HG03039 (cell line): ENCODE data around the gene RPL28.

ENCODE experiments used
- ATAC-seq: cut with Tn5 transposase; IDR thresholded peaks from one replicate; pipeline ENCODE4 v1.9.1; 2021; ENCODE audit warnings: mild to moderate bottlenecking, moderate library complexity; ENCODE audit not compliant: unreplicated experiment

RPL28 gene

GRCh38 chr19:55353356-55353802 lies 32.4 kb upstream of the RPL28 start:
- ATAC-seq, result no peak

GRCh38 chr19:55353803-55354697 lies 31.7 kb upstream of the RPL28 start:
- no peak for ATAC-seq

- ATAC-seq, result no peak
These were observed 31.0 kb upstream of the RPL28 start, which contains the start of gene COX6B2 for GRCh38 chr19:55354698-55355212. Gene COX6B2 (minus strand): TSS chr19:55354719. CDS start chr19:55354521, 198 bp downstream.

- ATAC-seq, result no peak
These were observed 30.4 kb upstream of the RPL28 start for GRCh38 chr19:55355213-55355821.

- no peak for ATAC-seq
These were observed 27.2 kb upstream of the RPL28 start for GRCh38 chr19:55358493-55358892.

GRCh38 chr19:55358943-55359908 lies 26.5 kb upstream of the RPL28 start:
- no peak for ATAC-seq

GRCh38 chr19:55360902-55361301 lies 24.8 kb upstream of the RPL28 start:
- ATAC-seq, result no peak

- ATAC-seq, result no peak
These were observed 23.4 kb upstream of the RPL28 start for GRCh38 chr19:55362174-55362989.

- no peak for ATAC-seq
These were observed 22.6 kb upstream of the RPL28 start, which contains the start of gene GARIN5B for GRCh38 chr19:55362990-55363716. Gene GARIN5B (minus strand): TSS chr19:55363260. CDS start chr19:55363066, 194 bp downstream.

GRCh38 chr19:55365245-55365644 lies 20.5 kb upstream of the RPL28 start:
- no peak for ATAC-seq

- no peak for ATAC-seq
These were observed 19.8 kb upstream of the RPL28 start for GRCh38 chr19:55365964-55366363.

- ATAC-seq, result no peak
These were observed 18.9 kb upstream of the RPL28 start for GRCh38 chr19:55366790-55367189.

GRCh38 chr19:55368106-55368505 lies 17.6 kb upstream of the RPL28 start:
- no peak for ATAC-seq

- no peak for ATAC-seq
These were observed 16.8 kb upstream of the RPL28 start for GRCh38 chr19:55368701-55369563.

- ATAC-seq, result no peak
These were observed 16.0 kb upstream of the RPL28 start for GRCh38 chr19:55369653-55370304.

- no peak for ATAC-seq
These were observed 15.3 kb upstream of the RPL28 start, which contains the start of gene IL11 for GRCh38 chr19:55370305-55370988. Gene IL11 (minus strand): TSS chr19:55370463. CDS start chr19:55370310, 153 bp downstream.
